GM10266 (cell line): ENCODE data around the gene E2F3.

ENCODE experiments used
- DNase-seq: peaks from one replicate; pipeline ENCODE4 v3.0.0; 2012; ENCODE audit errors: extremely low spot score
- CTCF ChIP-seq: IDR thresholded peaks from 2 replicates; pipeline ENCODE4 v1.5.1; 2012; ENCODE audit warnings: mild to moderate bottlenecking, low read depth; ENCODE audit not compliant: control insufficient read depth, insufficient read depth; ENCODE audit errors: missing control alignments

The E2F3 gene

GRCh38 chr6:20365456-20365855 is 36.2 kb upstream of the E2F3 start:
- DNase-seq: no peak
- TF ChIP-seq CTCF: no peak

GRCh38 chr6:20366082-20366830 is 35.4 kb upstream of the E2F3 start:
- no peak for DNase-seq
- no peak for TF ChIP-seq CTCF

GRCh38 chr6:20367743-20368485 is 33.8 kb upstream of the E2F3 start:
- no peak for TF ChIP-seq CTCF
- DNase-seq: no peak

- no peak for DNase-seq
- TF ChIP-seq CTCF: no peak
Measured at GRCh38 chr6:20370393-20370792, 31.3 kb upstream of the E2F3 start.

GRCh38 chr6:20370801-20371200 is 30.9 kb upstream of the E2F3 start:
- no peak for TF ChIP-seq CTCF
- DNase-seq: no peak

- DNase-seq: no peak
- no peak for TF ChIP-seq CTCF
Measured at GRCh38 chr6:20375436-20375835, 26.2 kb upstream of the E2F3 start.
